GM21367 (cell line): ENCODE results near the gene AXIN2.

ENCODE experiments used
- ATAC-seq: cut with Tn5 transposase; IDR thresholded peaks from one replicate; pipeline ENCODE4 v1.9.1; 2021; ENCODE audit not compliant: unreplicated experiment

Gene AXIN2

DNA sequence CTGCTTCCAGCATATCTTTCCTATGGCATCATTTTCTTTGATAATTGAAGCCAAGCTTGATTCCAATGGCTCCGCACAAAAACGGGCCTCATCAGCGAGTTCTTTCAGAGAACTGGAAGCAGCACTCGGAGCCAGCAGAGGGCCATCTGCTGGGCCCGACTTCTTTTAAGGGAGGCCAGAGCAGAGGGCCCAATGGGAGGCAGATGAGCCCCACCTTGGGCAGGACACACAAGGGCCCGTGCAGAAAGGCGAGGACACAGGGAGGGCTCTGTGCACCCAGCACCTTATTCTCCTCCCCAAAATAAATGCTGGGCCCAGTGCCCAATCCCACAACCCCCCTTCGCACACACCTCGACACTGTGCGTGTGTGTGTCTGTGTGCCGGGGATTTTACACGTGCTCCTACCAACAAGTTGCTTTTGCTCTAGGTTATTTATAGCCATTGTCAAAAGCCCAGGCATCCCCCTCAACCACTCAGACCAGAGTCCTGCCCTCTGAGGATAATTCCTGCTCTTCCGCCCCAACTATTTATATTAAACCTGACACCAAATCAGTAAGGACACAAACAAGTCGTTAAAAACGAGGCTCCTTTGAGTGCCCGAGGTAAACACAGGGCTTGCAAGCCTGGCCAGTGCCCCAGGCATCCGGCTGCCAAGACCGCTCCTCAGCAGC lies 6.8 kb downstream of the AXIN2 start:
- ATAC-seq: no peak

DNA sequence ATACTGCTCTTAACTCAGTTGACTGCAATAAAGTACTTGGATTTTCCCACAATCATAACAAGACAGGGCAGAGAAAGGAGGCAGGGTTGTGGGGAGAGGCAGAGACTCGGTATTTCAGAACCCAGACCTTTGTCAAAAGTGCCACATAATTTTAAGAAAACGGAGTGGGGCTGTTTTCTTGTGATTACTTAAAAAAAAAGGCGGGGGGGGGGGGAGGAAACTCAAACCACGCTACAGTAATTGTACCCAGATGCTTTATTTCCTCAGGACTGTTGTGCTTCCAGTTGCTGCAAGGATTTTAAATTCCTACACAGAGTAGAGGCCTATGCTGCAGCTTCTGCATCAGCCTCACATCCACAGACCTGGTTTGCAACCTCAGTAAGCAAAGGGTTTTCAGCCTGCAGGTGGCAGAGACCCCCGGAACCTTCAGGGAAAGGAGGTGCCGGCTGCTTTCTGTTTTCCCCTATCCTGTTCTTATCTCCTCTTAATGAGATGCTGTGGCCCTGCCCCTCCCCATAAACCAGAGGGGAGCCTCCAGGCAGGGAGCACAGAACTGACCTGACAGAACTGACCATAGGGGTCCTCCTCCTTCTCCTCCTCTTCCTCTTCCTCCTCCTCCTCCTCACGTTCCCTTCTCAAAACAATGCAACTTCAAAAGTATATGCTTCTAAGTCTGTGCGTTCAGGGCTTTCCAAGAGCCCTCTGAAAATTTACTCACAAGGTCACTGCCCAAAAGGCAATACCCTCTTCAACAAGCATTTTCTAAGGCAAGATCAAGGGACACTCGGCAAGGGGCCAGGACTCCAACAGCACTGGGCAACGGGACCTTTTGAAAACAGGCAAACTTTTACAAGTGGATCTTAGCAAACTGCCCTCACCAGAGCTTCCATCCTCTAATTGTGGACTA lies 7.5 kb downstream of the AXIN2 start:
- no peak for ATAC-seq

DNA sequence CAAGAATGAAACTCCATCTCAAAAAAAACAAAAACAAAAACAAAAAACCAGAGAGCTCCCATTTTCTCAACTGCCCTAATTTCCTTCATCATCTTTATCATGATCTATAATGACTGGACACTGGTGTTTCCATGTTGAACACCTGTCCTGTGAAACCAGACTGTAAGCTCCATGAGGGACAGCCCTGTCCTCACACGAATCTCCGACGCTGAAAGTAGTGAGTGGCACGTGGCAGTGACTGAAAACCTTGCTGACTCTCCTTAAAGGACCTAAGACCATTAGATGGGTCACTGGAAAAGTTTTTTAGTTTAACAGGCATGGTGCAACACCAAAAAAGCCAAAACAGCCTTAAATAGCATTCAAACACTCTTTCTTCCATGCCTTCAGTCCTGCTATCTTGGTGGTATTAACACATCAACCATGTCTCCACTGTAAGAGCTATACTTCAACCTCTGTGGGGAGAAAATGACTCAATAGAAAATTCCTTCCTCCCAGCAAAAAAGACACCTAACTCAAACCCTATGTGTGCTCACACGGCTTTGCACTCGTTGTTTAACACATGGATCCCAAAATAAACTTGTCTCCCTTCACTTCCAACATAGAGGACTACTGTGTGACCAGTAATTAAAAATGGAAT lies 8.3 kb downstream of the AXIN2 start:
- no peak for ATAC-seq

DNA sequence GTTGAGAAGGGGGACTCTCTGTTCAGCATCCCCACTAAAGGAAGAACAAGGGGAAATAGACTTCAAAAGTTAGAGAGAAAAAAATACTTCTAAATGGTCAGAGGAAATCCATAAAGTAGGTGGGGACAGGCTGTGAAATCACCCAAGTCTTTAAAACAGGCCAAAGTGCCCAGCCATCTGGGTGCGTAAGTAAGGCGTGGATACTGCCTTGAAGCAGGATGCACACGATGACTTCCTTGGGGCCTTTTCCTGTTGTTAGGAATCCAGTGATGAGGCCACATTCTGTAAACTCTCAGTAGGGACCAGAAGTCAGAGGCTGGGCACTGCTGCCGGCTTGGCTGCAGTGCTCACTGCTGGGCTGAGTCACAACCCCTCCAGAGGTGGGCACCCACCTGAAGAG lies 9.2 kb downstream of the AXIN2 start:
- no peak for ATAC-seq

DNA sequence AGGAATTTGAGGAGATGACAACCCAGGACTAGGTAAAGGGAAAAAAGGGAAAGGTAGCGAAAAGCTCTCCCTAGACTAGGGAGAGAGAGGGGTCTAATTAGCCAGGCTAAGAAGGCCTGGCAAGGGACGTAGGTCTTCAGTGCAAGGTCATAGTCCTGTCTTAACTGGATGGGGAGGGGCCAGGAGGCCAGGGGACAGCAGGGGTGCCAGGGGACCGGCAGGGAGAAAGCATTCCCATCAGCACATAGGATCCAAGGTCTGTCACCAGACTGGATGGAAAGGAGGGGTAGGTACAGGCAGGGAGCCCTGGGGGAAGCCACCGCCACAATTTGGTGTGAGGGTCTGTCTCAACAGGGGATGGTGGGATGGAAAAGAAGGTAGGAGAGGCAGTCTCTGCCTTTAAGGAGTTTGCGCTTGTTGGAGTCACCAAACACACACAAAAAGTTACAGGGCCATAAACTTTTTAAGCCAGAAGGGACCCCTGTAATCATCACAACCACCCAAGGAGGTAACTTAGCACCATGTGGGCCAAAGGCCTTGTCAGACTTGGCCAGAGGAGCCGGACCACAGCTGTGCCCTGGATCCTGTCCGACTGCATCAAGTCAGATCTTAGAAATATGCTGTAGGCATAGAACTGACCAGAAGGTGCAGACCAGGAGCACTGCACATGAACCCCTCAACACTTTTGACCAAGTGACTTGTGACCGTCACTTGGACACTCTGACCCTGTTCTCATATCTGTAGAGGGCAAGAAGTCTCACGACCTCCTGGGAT lies 10.0 kb downstream of the AXIN2 start:
- ATAC-seq: no peak

DNA sequence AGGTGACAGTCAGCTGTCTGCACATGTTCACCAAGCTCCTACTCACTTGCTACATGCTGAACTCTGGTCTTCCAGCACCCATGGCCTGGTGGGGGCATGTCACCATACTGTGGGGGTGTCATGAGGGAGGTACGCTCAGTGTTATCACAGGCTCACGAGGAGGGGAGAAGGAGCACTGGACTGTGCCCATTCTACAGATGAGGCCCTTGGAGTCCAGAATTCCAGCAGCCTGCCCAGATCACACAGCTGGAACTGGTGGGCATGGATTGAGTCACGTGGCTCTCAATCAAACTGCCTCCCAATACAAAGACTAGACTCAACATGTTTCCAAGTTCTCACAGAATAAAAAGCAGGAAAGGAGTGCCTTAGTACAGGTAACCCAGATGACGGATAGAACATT lies 10.7 kb downstream of the AXIN2 start:
- ATAC-seq: no peak

DNA sequence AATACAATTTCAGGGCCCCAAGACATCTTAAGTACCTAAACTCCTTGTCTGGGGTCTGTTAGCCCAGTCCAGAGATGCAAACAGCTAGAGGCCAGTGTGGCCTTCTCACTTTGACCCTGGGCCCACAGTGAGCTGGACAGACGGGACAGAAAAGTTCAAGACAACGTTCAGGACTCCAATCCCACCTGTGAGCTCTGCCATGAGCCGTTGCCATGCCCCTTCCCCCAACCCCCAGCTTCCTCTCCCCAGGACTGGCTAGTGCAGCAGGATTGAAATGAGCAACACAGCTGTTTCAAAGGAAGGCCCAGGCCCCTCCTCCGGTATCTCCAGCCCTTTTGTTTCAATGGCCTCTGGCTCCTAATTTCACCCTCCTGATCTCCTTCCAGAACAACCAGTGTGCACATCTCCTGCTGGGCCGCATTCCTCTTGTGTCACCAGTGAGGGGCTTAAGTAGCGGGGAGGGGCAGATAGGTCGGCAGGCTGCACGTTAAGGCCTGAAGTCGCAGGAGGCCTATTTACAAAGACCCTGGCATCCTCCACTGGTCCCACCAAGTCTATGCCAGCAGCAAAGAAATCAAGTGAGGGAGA lies 11.3 kb downstream of the AXIN2 start:
- ATAC-seq: no peak

DNA sequence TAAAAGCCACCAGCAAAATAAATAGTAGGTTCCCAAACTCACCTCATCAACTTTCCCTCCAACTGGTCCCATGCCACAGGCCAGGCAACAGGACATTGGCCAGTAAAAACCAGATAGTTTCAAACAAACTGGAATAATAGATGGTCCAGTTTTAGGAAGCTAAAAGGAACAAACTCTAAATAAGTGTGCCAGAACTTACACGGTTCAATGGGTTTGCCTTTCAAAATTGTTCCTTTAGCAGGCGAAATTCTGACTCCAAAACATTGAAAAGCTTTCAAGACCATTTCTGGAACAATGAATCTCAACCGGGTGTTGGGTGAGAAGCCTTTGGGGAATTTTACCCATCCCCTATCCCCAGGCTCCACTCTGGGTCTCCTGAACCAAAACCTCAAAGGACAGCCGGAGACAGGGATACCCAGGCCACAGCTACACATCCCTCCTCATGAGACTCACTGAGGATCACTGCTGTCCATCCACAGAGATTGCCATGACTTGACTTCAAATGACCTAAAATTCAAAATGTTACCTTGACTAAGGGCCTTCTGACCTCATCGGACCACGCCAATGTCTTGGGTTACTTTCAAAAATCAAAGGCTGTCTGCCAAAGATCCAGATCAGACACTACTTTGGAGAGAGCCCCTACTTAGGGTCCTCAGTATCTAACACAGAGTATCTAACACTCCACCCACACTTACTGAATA lies 13.0 kb downstream of the AXIN2 start:
- no peak for ATAC-seq

DNA sequence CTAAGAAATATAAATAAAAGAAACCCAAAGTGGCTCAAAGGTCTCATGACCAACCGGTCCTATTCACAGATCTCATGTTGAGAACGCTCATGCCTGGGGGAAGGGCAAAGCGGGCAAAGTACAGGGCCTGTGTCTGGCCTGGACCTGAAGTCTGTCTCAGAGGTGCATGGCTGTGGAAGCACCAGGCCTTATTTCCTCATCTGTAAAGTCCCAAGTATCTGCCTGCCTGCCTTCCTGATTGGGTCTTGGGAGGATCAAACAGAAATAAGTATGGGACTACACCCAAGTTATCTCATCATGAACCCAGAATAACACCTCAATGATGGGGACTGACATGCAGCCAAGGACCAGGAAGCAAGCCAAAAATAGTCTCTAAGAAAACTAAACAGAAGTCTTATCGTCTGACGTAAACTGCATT lies 14.2 kb downstream of the AXIN2 start:
- ATAC-seq: no peak

DNA sequence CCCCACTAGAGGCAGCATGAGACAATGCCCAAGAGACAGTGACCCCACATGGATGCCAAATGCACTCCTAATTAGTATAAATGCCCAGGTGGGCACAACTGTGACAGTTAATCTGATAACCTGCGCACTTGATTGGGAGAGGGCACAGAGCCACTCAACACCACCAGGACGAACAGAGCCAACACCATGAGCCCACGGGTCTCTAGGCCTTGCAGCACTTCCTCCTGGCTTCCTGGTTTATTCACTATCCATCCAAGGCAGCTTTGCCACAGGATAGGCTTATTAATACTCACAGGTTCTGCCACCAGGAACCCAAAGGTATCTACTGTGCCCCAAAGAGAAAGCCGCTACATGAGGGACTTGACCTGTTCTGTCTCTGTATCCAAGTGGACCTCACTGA lies 14.9 kb downstream of the AXIN2 start:
- ATAC-seq: no peak

DNA sequence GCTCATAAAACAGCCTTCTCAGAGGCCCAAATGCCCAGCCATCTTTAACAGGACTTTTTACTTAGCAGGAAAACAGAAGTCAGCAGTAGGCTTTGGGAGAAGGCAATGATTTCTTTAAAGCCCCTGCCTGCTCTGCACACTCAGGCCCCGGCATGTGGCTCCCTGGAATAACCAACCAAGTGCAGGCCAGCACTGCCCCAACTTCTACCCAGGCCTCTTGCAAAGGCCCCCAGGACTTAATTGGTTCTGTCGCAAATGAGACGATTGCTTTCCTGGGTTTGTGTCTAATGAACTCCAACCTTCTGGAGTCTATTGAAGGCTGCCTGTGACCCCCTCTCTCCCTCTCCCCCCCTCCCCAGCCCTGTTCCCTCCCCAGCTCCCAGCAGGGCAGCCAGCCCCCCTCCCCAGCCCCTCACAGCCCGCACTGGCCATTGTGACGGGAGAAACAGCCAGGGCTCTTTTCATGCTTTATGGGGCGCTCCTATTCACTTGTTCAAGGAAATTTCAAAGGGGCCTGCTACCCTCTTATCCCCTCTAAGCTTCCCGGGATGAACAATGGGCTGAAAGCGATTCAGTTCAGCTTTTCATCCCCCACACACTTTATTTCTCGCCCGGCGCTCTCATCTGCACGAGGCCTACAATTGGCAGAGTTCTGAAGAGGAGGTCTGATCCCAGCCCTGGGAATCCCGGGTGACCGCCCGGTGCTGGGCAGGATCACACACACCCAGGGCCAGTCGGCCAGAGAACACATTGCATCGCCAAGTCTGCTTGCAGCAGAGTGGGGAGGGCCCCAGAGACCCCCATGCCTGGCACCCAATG lies 15.5 kb downstream of the AXIN2 start:
- no peak for ATAC-seq

DNA sequence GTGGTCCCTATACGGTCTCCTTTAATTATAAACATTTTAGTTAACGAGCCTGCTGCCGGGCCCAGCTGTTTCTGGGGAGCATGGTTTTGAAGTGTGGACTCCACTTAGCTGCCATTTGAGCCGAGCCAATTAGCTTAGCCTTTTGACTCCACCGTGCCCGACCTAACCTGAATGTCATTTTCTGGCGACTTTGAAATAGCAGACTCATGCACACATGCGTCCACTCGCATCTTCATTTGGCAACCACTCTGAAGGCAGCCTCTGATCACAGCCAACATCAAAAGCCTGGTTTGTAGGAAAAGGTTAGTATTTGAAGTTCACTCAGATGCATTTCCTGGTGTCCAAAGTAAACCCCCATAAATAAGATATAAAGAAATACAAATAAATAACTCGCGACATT lies 16.8 kb downstream of the AXIN2 start:
- no peak for ATAC-seq

DNA sequence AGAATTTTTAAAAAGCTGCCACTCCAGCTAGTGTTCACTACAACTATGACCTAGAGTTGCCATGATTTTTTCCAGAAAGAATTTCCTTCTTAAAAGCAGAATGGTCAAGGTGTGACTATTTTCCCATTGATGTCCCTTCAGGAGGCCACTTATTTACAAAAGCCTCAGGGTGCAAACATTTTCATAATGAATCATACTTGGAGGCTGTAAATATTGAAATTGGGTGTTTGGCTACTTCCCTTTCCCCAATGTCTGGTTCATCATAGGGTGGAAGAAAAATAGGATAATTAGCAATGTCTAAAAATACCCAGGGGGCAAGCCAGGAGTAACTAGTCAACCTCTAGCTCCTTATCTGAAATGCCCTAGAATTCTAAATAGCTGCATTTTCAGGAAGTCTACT lies 18.8 kb downstream of the AXIN2 start:
- no peak for ATAC-seq

DNA sequence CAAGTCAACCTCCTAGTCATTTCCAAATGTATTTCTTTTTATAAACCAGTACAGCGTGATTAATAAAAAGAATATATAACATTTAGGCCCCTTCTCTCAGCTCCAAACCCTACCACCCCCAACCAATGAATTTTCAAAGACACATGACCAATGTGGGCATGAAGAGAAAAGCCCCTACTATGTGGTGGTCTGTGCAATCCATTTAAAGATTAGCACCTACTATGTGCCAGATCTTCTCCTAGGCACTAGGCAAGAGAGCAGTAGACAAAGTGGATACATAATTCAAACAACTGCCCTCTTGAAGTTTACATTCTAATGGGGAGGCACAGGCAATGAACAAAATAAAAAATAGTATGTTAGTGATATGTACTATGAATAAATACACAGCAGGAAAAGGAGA lies 19.4 kb downstream of the AXIN2 start:
- ATAC-seq: no peak

DNA sequence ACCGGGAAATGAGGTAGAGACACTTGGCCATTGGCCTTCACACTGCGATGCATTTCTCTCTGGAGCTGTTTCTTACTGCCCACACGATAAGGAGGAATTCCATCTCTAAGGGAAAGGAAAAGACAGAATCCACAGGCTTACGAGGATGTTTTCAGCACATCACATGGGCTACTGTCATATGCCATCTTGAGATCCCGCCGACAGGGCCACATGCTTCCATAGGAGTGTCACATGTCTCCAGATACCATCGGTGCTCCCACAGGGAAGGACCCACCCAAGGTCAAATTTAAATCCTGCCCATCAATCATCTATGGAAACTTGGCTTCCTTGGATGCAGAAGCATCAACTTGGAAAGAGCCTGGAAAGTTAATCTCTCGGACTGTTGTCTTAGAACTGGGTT lies 20.0 kb downstream of the AXIN2 start:
- no peak for ATAC-seq

DNA sequence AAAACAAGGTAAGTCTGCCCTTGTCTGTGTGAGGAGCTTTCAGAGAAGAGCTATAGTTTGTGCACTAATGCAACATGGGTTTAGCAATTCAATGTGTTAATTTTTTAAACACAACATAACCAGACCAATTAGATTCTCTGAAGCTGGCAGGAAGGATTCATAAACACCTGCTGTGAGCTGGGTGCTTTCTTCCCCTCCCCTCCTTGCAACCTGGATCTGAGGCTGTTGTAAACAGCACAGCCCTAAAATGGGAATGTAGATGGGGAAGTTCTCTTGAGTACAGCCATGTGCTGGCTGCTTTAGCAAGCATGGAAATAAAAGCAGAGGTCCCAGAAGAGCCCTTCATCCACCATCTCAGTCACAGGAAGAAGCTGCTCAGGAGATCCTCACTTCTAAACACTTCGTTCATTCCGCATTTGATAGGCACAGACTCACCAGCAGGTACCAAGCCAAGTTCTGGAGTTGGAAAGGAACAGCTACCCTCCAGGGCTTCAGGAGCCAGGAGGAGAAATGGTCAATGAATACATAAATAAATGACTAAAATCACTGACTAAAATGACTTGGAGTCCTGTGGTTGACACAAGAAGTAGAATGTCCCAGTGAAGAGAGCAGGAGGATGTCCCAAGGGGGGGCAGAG lies 21.7 kb downstream of the AXIN2 start:
- ATAC-seq: no peak

DNA sequence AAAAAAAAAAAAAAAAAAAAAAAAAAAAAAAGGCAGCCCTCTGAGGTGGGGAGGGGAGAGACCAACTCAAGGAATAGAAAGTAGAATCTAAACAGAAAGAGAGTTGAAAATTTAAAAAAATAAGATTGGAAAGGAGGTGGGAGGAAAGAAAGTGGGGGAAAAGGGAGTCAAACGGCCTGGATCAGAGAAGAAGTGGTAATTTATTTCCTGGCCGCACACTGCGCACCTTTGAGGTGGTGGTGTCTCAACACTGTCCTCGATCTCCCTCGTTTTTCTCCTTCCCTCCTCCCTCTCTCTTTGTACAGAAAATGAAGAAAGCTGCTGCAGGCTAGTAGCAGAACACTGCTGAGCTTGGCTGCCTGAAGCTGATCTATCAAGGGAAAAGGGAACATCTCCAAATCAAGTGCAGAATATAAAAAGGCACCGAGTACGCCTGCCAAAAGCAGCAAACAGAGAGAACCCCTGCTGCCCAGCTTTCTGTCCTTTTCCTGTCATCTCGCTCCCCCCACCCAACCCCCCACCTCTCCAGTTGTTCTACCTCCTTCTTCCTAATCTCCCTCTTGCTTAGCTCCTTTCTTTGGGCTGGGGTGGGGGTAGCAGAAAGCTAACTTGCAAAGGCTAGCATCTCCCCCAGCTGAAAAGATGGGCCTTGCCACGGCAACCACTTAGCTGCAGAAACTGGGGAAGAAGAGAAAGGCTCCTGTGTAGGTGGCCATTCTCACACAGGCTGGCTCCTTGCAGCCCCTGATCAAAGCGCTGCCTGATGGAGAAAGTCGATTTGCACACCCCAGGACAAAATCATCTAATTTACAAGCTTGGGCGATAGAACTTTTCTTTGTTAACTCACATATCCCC lies 22.5 kb downstream of the AXIN2 start:
- no peak for ATAC-seq
